HG03378 (cell line): Measurements from ENCODE around the gene KRT84.
"Not testable (repeated sequence)": the region's sequence is repeated elsewhere in the genome, so short reads cannot be mapped to it uniquely, and the experiment has no call there.

Experiments
- ATAC-seq: cut with Tn5 transposase; IDR thresholded peaks from one replicate; pipeline ENCODE4 v1.9.1; 2021; ENCODE audit warnings: mild to moderate bottlenecking, moderate library complexity; ENCODE audit not compliant: unreplicated experiment

KRT84 gene

GRCh38 chr12:52345041-52345440 is 40.4 kb downstream of the KRT84 start:
- not testable (repeated sequence) for ATAC-seq

GRCh38 chr12:52344111-52344510 is 41.3 kb downstream of the KRT84 start:
- ATAC-seq: no peak

- no peak for ATAC-seq
Observed at GRCh38 chr12:52343550-52343949, 41.9 kb downstream of the KRT84 start.

GRCh38 chr12:52342781-52343490 is 42.5 kb downstream of the KRT84 start:
- no peak for ATAC-seq

- ATAC-seq: no peak
Observed at GRCh38 chr12:52341066-52341580, 44.3 kb downstream of the KRT84 start.

GRCh38 chr12:52338241-52338960 is 47.1 kb downstream of the KRT84 start:
- ATAC-seq: no peak

- no peak for ATAC-seq
Observed at GRCh38 chr12:52337054-52337453, 48.4 kb downstream of the KRT84 start.

GRCh38 chr12:52336641-52337040 is 48.8 kb downstream of the KRT84 start:
- ATAC-seq: no peak

GRCh38 chr12:52335598-52336262 is 49.7 kb downstream of the KRT84 start:
- ATAC-seq: no peak

GRCh38 chr12:52334185-52334584 is 51.3 kb downstream of the KRT84 start:
- ATAC-seq: no peak

GRCh38 chr12:52333321-52333720 is 52.1 kb downstream of the KRT84 start:
- ATAC-seq: no peak

- ATAC-seq: no peak
Observed at GRCh38 chr12:52332381-52332780, 53.1 kb downstream of the KRT84 start.

GRCh38 chr12:52331833-52332232 is 53.6 kb downstream of the KRT84 start:
- ATAC-seq: no peak

- ATAC-seq: no peak
Observed at GRCh38 chr12:52331039-52331438, 54.4 kb downstream of the KRT84 start.

GRCh38 chr12:52327830-52328500 is 57.5 kb downstream of the KRT84 start:
- ATAC-seq: no peak
